Endothelial cell of umbilical vein (primary cell): ENCODE measurements around the gene MATN4.

Experiments
- EZH2 ChIP-seq: IDR thresholded peaks from 2 replicates; pipeline ENCODE4 v1.6.1; 2012; ENCODE audit warnings: borderline replicate concordance, low read depth, mild to moderate bottlenecking, moderate library complexity, low read length, inconsistent platforms; ENCODE audit not compliant: severe bottlenecking
- POLR2AphosphoS5 ChIP-seq: IDR thresholded peaks from 2 replicates; pipeline ENCODE4 v1.6.1; 2012; ENCODE audit warnings: low read depth, mild to moderate bottlenecking, control low read depth, low read length, moderate library complexity; ENCODE audit not compliant: insufficient read depth

- TF ChIP-seq EZH2 (no peak), POLR2AphosphoS5 (no peak)
Measured at GRCh38 chr20:45343532-45344167, 35.6 kb upstream of the MATN4 start.
